GM18498 (cell line): ENCODE results near the gene ZNF367.
"Not testable (repeated sequence)": the region's sequence is repeated elsewhere in the genome, so short reads cannot be mapped to it uniquely, and the experiment has no call there.

Source experiments
- ATAC-seq: cut with Tn5 transposase; IDR thresholded peaks from one replicate; pipeline ENCODE4 v1.9.1; 2021; ENCODE audit warnings: mild to moderate bottlenecking, moderate library complexity; ENCODE audit not compliant: unreplicated experiment

Gene ZNF367

GRCh38 chr9:96400132-96400910 lies 17.8 kb downstream of the ZNF367 start:
- ATAC-seq, result no peak

- ATAC-seq, result peak; percentile 19
These were observed 18.9 kb downstream of the ZNF367 start for GRCh38 chr9:96399325-96399633.

GRCh38 chr9:96398582-96399324 lies 19.4 kb downstream of the ZNF367 start:
- ATAC-seq, result peak; percentile 66

- ATAC-seq, result no peak
These were observed 22.2 kb downstream of the ZNF367 start for GRCh38 chr9:96395964-96396363.

GRCh38 chr9:96394832-96395496 lies 23.2 kb downstream of the ZNF367 start:
- no peak for ATAC-seq

GRCh38 chr9:96392263-96392662 lies 25.9 kb downstream of the ZNF367 start:
- no peak for ATAC-seq

- no peak for ATAC-seq
These were observed 27.0 kb downstream of the ZNF367 start for GRCh38 chr9:96391021-96391765.

GRCh38 chr9:96388144-96388543 lies 30.0 kb downstream of the ZNF367 start:
- no peak for ATAC-seq

- ATAC-seq, result no peak
These were observed 32.0 kb downstream of the ZNF367 start for GRCh38 chr9:96386157-96386556.

- no peak for ATAC-seq
These were observed 34.8 kb downstream of the ZNF367 start, which contains the start of gene SLC35D2 for GRCh38 chr9:96383165-96383942. Gene SLC35D2, minus strand, starts transcription at chr9:96383711. Its CDS starts 77 bp downstream, at chr9:96383634.

GRCh38 chr9:96382839-96383164 lies 35.4 kb downstream of the ZNF367 start:
- ATAC-seq, result no peak

- ATAC-seq, result no peak
These were observed 36.0 kb downstream of the ZNF367 start for GRCh38 chr9:96382175-96382574.

GRCh38 chr9:96381696-96382095 lies 36.5 kb downstream of the ZNF367 start:
- no peak for ATAC-seq

GRCh38 chr9:96381125-96381524 lies 37.0 kb downstream of the ZNF367 start:
- no peak for ATAC-seq

GRCh38 chr9:96379461-96379860 lies 38.7 kb downstream of the ZNF367 start:
- ATAC-seq, result no peak

- ATAC-seq, result no peak
These were observed 40.0 kb downstream of the ZNF367 start for GRCh38 chr9:96378187-96378586.

GRCh38 chr9:96376891-96377874 lies 41.0 kb downstream of the ZNF367 start:
- ATAC-seq, result no peak

- not testable (repeated sequence) for ATAC-seq
These were observed 42.7 kb downstream of the ZNF367 start for GRCh38 chr9:96375507-96375906.

- no peak for ATAC-seq
These were observed 50.2 kb downstream of the ZNF367 start for GRCh38 chr9:96367943-96368342.
